C1 segment of cervical spinal cord (tissue), 14 donors: ENCODE measurements around the gene DOP1B.
"Not testable (repeated sequence)": the region's sequence is repeated elsewhere in the genome, so short reads cannot be mapped to it uniquely, and the experiment has no call there.

Source experiments
- DNase-seq, 14 donors: peaks; one replicate each; lab custom pipeline; 2025; lab: John Stamatoyannopoulos, UW

Gene DOP1B

GRCh38 chr21:36134803-36135390, 21.7 kb upstream of the DOP1B start, which contains the start of gene CBR3:
Gene CBR3, plus strand, starts transcription at chr21:36135079. Its CDS starts 114 bp downstream, at chr21:36135193.
- DNase-seq = peak in 8 of 14 donors; percentile 22 to 68 (median 36)

GRCh38 chr21:36135391-36136102, 21.1 kb upstream of the DOP1B start:
- DNase-seq = peak in 12 of 14 donors; percentile 24 to 82 (median 66)

GRCh38 chr21:36139791-36140190, 16.8 kb upstream of the DOP1B start:
- not testable (repeated sequence) for DNase-seq

- DNase-seq = peak in 10 of 14 donors; percentile 13 to 88 (median 38)
These were observed 15.1 kb upstream of the DOP1B start for GRCh38 chr21:36141513-36141925.

- DNase-seq = not testable (repeated sequence)
These were observed 12.4 kb upstream of the DOP1B start for GRCh38 chr21:36144233-36144632.

GRCh38 chr21:36145259-36145658, 11.4 kb upstream of the DOP1B start:
- DNase-seq = no peak

GRCh38 chr21:36147911-36148310, 8.7 kb upstream of the DOP1B start:
- DNase-seq = no peak

GRCh38 chr21:36148886-36149285, 7.7 kb upstream of the DOP1B start:
- DNase-seq = no peak

- peak in 5 of 14 donors; percentile 3 to 48 (median 37) for DNase-seq
These were observed 6.6 kb upstream of the DOP1B start for GRCh38 chr21:36149788-36150711.

- no peak for DNase-seq
These were observed 853 bp upstream of the DOP1B start for GRCh38 chr21:36155603-36156338.

- DNase-seq = peak; percentile 95 to 100 (median 99)
These were observed 247 bp upstream of the DOP1B start for GRCh38 chr21:36156339-36156814.

GRCh38 chr21:36159356-36159921, 2.8 kb downstream of the DOP1B start:
- DNase-seq = no peak

- no peak for DNase-seq
These were observed 4.2 kb downstream of the DOP1B start for GRCh38 chr21:36160850-36161178.

- no peak for DNase-seq
These were observed 6.0 kb downstream of the DOP1B start for GRCh38 chr21:36162631-36163030.

- DNase-seq = peak in 1 of 14 donors; percentile 50
These were observed 7.4 kb downstream of the DOP1B start for GRCh38 chr21:36163750-36164741.

- DNase-seq = no peak
These were observed 8.7 kb downstream of the DOP1B start for GRCh38 chr21:36165356-36165755.

GRCh38 chr21:36166705-36167104, 10.1 kb downstream of the DOP1B start:
- peak in 1 of 14 donors; percentile 83 for DNase-seq

GRCh38 chr21:36167541-36167940, 10.9 kb downstream of the DOP1B start:
- DNase-seq = no peak

GRCh38 chr21:36169470-36170128, 13.0 kb downstream of the DOP1B start:
- DNase-seq = peak in 1 of 14 donors; percentile 3
